H1 (cell line): ENCODE results near the gene SCN3B. TPM values are rescaled to one million over a fixed set of nuclear protein-coding genes. Genes with fewer than 3 reads are reported as not detected.

Experiments used
- CTCF ChIA-PET: fragments of 300-600 bp; sonication (Branson Sonifier 250); formaldehyde crosslinking; loops from one replicate; lab custom pipeline; 2021; ENCODE audit not compliant: partially characterized antibody; lab: Charles Lee
- POLR2A ChIA-PET: fragments of 300-600 bp; sonication (Branson Sonifier 250); formaldehyde crosslinking; loops from one replicate; lab custom pipeline; 2021; ENCODE audit warnings: inconsistent platforms; ENCODE audit not compliant: partially characterized antibody; lab: Charles Lee
- DNase-seq, 2 experiments: peaks; one replicate each; pipeline versions ENCODE4 v3.0.0 to v3.0.0-alpha.2; 2010 to 2022; ENCODE audit warnings: low spot score in 2 of 2, low read depth in 1 of 2, mixed read lengths in 1 of 2
- FAIRE-seq: peaks from 2 replicates; lab custom pipeline; 2011; peaks lifted over from hg19 to GRCh38; lab: Jason Lieb, UNC
- H2AFZ ChIP-seq: 2 replicates; pipeline ENCODE4 v1.8.1; 2012; ENCODE audit warnings: low read length, inconsistent platforms
- H2AK5ac ChIP-seq: 2 replicates; pipeline ENCODE4 v1.6.1; 2013; ENCODE audit warnings: low read depth, low read length
- H2BK120ac ChIP-seq: replicated peaks from 2 replicates; pipeline ENCODE3; 2013; ENCODE audit warnings: low read depth, low read length, inconsistent platforms
- H2BK12ac ChIP-seq: 2 replicates; pipeline ENCODE4 v1.6.1; 2013; ENCODE audit warnings: low read depth, low read length
- H2BK15ac ChIP-seq: 2 replicates; pipeline ENCODE4 v1.6.1; 2013; ENCODE audit warnings: low read length
- H2BK20ac ChIP-seq: 2 replicates; pipeline ENCODE4 v1.6.1; 2013; ENCODE audit warnings: low read length
- H2BK5ac ChIP-seq: 2 replicates; pipeline ENCODE4 v1.6.1; 2013; ENCODE audit warnings: low read depth, low read length
- H3K14ac ChIP-seq: 2 replicates; pipeline ENCODE4 v1.6.1; 2013; ENCODE audit warnings: inconsistent platforms; ENCODE audit not compliant: insufficient read length
- H3K18ac ChIP-seq: 2 replicates; pipeline ENCODE4 v1.6.1; 2013; ENCODE audit warnings: low read length; ENCODE audit errors: extremely low read depth
- H3K23ac ChIP-seq: 2 replicates; pipeline ENCODE4 v1.6.1; 2013; ENCODE audit warnings: inconsistent platforms; ENCODE audit not compliant: insufficient read length
- H3K23me2 ChIP-seq: 2 replicates; pipeline ENCODE4 v1.6.1; 2013; ENCODE audit warnings: low read depth, low read length
- H3K27ac ChIP-seq: 2 replicates; pipeline ENCODE4 v1.6.1; 2011; ENCODE audit warnings: low read depth, low read length, inconsistent platforms
- H3K27me3 ChIP-seq, 4 experiments: replicated peaks in 1 of 4; 1 replicate in 1 of 4; 2 replicates in 3 of 4; pipeline versions ENCODE4 v1.6.1 to v1.8.1; 2011 to 2013; ENCODE audit warnings: low read length in 3 of 4, mild to moderate bottlenecking in 3 of 4, inconsistent platforms in 2 of 4, mixed read lengths in 2 of 4, moderate library complexity in 1 of 4; ENCODE audit not compliant: control insufficient read depth in 3 of 4, insufficient read depth in 3 of 4; ENCODE audit errors: extremely low read depth in 1 of 4
- H3K36me3 ChIP-seq, 4 experiments: 2 replicates each; pipeline versions ENCODE4 v1.6.1 to v1.8.1; 2011 to 2013; ENCODE audit warnings: mild to moderate bottlenecking in 4 of 4, low read length in 3 of 4, moderate library complexity in 2 of 4, control low read depth in 1 of 4, inconsistent platforms in 1 of 4; ENCODE audit not compliant: insufficient read depth in 4 of 4, control insufficient read depth in 2 of 4
- H3K4ac ChIP-seq: replicated peaks from 2 replicates; pipeline ENCODE3; 2013; ENCODE audit warnings: low read length, low read depth, mixed read lengths, inconsistent platforms; ENCODE audit not compliant: insufficient read length
- H3K4me1 ChIP-seq, 4 experiments: replicated peaks in 1 of 4; 1 replicate in 1 of 4; 2 replicates in 3 of 4; pipeline versions ENCODE4 v1.6.1 to v1.8.1; 2011 to 2013; ENCODE audit warnings: low read length in 3 of 4, inconsistent platforms in 2 of 4, mixed read lengths in 1 of 4; ENCODE audit not compliant: insufficient read depth in 4 of 4, control insufficient read depth in 3 of 4
- H3K4me2 ChIP-seq, 2 experiments: 2 replicates each; pipeline versions ENCODE4 v1.6.1 to v1.8.1; 2011 to 2013; ENCODE audit warnings: low read depth in 2 of 2, low read length in 2 of 2, control low read depth in 1 of 2, inconsistent platforms in 1 of 2, mild to moderate bottlenecking in 1 of 2; ENCODE audit not compliant: insufficient read depth in 1 of 2
- H3K4me3 ChIP-seq, 4 experiments: fragments of 200-600, 300-600 bp in 1 of 4; sonication (generic), shearing (Covaris generic), sonication (Bioruptor Twin) in 1 of 4; 2 replicates each; pipeline versions ENCODE4 v1.5.1 to v1.8.1; 2011 to 2016; ENCODE audit warnings: low read length in 4 of 4, low read depth in 3 of 4, control low read depth in 2 of 4, inconsistent platforms in 2 of 4, mild to moderate bottlenecking in 2 of 4, mixed read lengths in 1 of 4, moderate library complexity in 1 of 4; ENCODE audit not compliant: insufficient read depth in 2 of 4; ENCODE audit errors: extremely low read depth in 1 of 4
- H3K56ac ChIP-seq: replicated peaks from 2 replicates; pipeline ENCODE3; 2013; ENCODE audit warnings: low read depth, mild to moderate bottlenecking, mixed read lengths, low read length, inconsistent platforms; ENCODE audit not compliant: insufficient read length
- H3K79me1 ChIP-seq: 2 replicates; pipeline ENCODE4 v1.6.1; 2013; ENCODE audit warnings: low read depth, low read length, control low read depth
- H3K79me2 ChIP-seq, 2 experiments: 2 replicates each; pipeline versions ENCODE4 v1.6.1 to v1.8.1; 2012 to 2013; ENCODE audit warnings: low read length in 2 of 2, mild to moderate bottlenecking in 2 of 2, inconsistent platforms in 1 of 2; ENCODE audit not compliant: insufficient read depth in 2 of 2, control insufficient read depth in 1 of 2
- H3K9ac ChIP-seq, 4 experiments: replicated peaks in 1 of 4; 1 replicate in 1 of 4; 2 replicates in 3 of 4; pipeline versions ENCODE4 v1.6.1 to v1.8.1; 2011 to 2013; ENCODE audit warnings: low read depth in 3 of 4, low read length in 3 of 4, control low read depth in 2 of 4, mild to moderate bottlenecking in 2 of 4, moderate library complexity in 2 of 4, inconsistent platforms in 1 of 4; ENCODE audit errors: extremely low read depth in 1 of 4
- H3K9me3 ChIP-seq, 2 experiments: 2 replicates each; pipeline versions ENCODE4 v1.6.1 to v1.8.1; 2012 to 2013; ENCODE audit warnings: mild to moderate bottlenecking in 2 of 2, moderate library complexity in 2 of 2, control low read depth in 1 of 2, inconsistent platforms in 1 of 2, low read depth in 1 of 2, low read length in 1 of 2, mixed read lengths in 1 of 2; ENCODE audit not compliant: insufficient read depth in 2 of 2
- H4K20me1 ChIP-seq, 2 experiments: replicated peaks in 1 of 2; 2 replicates each; pipeline versions ENCODE3 to v1.8.1; 2011 to 2013; ENCODE audit warnings: inconsistent platforms in 2 of 2, low read length in 2 of 2, mild to moderate bottlenecking in 1 of 2; ENCODE audit not compliant: insufficient read depth in 2 of 2, control insufficient read depth in 1 of 2
- H4K5ac ChIP-seq: 2 replicates; pipeline ENCODE4 v1.6.1; 2013; ENCODE audit warnings: low read length, low read depth, mixed read lengths, inconsistent platforms; ENCODE audit not compliant: insufficient read length
- H4K8ac ChIP-seq: 2 replicates; pipeline ENCODE4 v1.8.0; 2013; ENCODE audit warnings: mild to moderate bottlenecking, moderate library complexity, low read length, inconsistent platforms; ENCODE audit not compliant: insufficient read depth; ENCODE audit errors: extremely low read depth
- H4K91ac ChIP-seq: replicated peaks from 2 replicates; pipeline ENCODE3; 2013; ENCODE audit warnings: low read length, mixed read lengths, inconsistent platforms; ENCODE audit not compliant: insufficient read length
- BACH1 ChIP-seq: IDR thresholded peaks from 2 replicates; pipeline ENCODE4 v1.6.1; 2012; ENCODE audit warnings: low read length, improper control_type of control experiment
- CBX8 ChIP-seq: fragments of 300-800, 300-1000 bp; sonication (generic); IDR thresholded peaks from 2 replicates; pipeline ENCODE4 v1.7.1; 2016; ENCODE audit warnings: low read depth, low read length, borderline replicate concordance
- CEBPB ChIP-seq: IDR thresholded peaks from 2 replicates; pipeline ENCODE4 v1.6.1; 2012; ENCODE audit warnings: low read depth, low read length
- CTBP2 ChIP-seq: IDR thresholded peaks from 2 replicates; pipeline ENCODE4 v1.7.0; 2011; ENCODE audit warnings: borderline replicate concordance, mild to moderate bottlenecking, moderate library complexity, mixed read lengths, low read length; ENCODE audit not compliant: insufficient read depth, insufficient read length
- EGR1 ChIP-seq: IDR thresholded peaks from 2 replicates; pipeline ENCODE4 v1.6.1; 2011; ENCODE audit warnings: low read depth, low read length, borderline replicate concordance
- EP300 ChIP-seq, 2 experiments: IDR thresholded peaks; 1 replicate in 1 of 2; 2 replicates in 1 of 2; pipeline ENCODE4 v1.6.1; 2011 to 2012; ENCODE audit warnings: low read depth in 2 of 2, low read length in 2 of 2, mild to moderate bottlenecking in 2 of 2, borderline replicate concordance in 1 of 2, inconsistent platforms in 1 of 2, moderate library complexity in 1 of 2
- FOSL1 ChIP-seq: IDR thresholded peaks from 2 replicates; pipeline ENCODE4 v1.6.1; 2011; ENCODE audit warnings: mild to moderate bottlenecking, low read depth, low read length, moderate library complexity; ENCODE audit not compliant: insufficient read depth
- NRF1 ChIP-seq: IDR thresholded peaks from 2 replicates; pipeline ENCODE4 v1.6.1; 2011; ENCODE audit warnings: mild to moderate bottlenecking, low read depth, low read length, improper control_type of control experiment
- SAP30 ChIP-seq: fragments of 300-600 bp; sonication (generic); IDR thresholded peaks from 2 replicates; pipeline ENCODE4 v1.7.1; 2012; ENCODE audit warnings: low read length, moderate library complexity, mild to moderate bottlenecking, inconsistent platforms; ENCODE audit not compliant: insufficient read depth, insufficient replicate concordance
- YY1 ChIP-seq: IDR thresholded peaks from 2 replicates; pipeline ENCODE4 v1.6.1; 2011; ENCODE audit warnings: low read depth, mild to moderate bottlenecking, low read length
- WGBS, 2 experiments: shearing (Covaris generic) in 1 of 2; methylation state at CpG; one replicate each; pipeline versions ENCODE4 v1.1.6 to v1.1.7; 2013 to 2015; ENCODE audit warnings: low lambda C conversion rate in 2 of 2, mixed read lengths in 2 of 2, inconsistent platforms in 1 of 2, low coverage in 1 of 2, missing lambda C conversion rate in 1 of 2; ENCODE audit not compliant: insufficient replicate concordance in 2 of 2, insufficient coverage in 1 of 2, insufficient read length in 1 of 2; ENCODE audit errors: extremely low coverage in 1 of 2, missing lambda C conversion rate in 1 of 2; 5-methylcytosine and 5-hydroxymethylcytosine counted together
- polyA plus RNA-seq, 7 experiments: library from polyadenylated mRNA; depleted of rRNA in 3 of 7; stranded (reverse) in 5 of 7; unstranded in 2 of 7; fragments of >200 nt in 5 of 7; fragments of 200-250 nt in 2 of 7; gene quantifications; 1 replicate in 5 of 7; 2 replicates in 1 of 7; 4 replicates in 1 of 7; pipeline versions ENCODE4 v1.2.1 to v1.2.3, GENCODE V29; 2011 to 2013; ENCODE audit warnings: missing spikeins in 2 of 7, mixed read lengths in 2 of 7
- total RNA-seq: library from RNA; stranded (reverse); fragmentation: NEBNext Ultra II Directional; extraction: Animal tissue kit (Norgen Biotek cat#: 25700); gene quantifications from 2 replicates; pipeline ENCODE4 v1.2.1, GENCODE V29; 2021
- TF ChIP-seq, protein P1 (sequence below): IDR thresholded peaks from 2 replicates; pipeline ENCODE4 v1.6.1; 2011; ENCODE audit warnings: low read length, improper control_type of control experiment
- TF ChIP-seq, protein P2 (sequence below): IDR thresholded peaks from 2 replicates; pipeline ENCODE4 v1.6.1; 2011; ENCODE audit warnings: low read depth, mild to moderate bottlenecking, low read length; ENCODE audit not compliant: insufficient read depth

Gene SCN3B
- total and polyA plus RNA-seq, 2 of the 8 experiments (the other 6 are each of a cell fraction or from before 2014, with no cell fraction given), result 0.67 to 1.1 TPM

DNA sequence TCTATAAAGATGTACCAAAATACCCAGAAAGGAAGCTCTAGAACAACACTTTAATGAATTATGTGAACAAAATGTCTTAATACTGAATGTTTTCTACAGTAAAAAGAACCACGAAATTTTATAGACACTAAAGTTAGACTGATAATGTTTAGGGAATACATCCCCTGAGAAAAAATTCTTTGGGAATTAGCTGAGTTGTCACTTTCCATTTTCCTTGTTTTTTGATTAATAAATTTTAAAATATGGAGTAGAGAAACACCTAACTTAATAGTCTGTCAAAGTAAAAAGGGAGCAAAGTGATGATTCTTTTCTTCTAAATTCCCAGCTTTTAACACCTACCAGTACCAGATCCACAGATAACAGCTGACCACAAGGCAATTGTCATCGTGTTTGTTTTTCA is 23.1 kb upstream of the SCN3B start:
- no peak overlapping the region for H2BK5ac ChIP-seq
- no peak overlapping the region for H3K4me3 ChIP-seq
- no peaks in the 10 kb centered on the region for H3K9me3 ChIP-seq
- no peak overlapping the region for H3K23ac ChIP-seq
- H3K4me1 ChIP-seq, result no peaks in the 10 kb centered on the region
- H3K18ac ChIP-seq, result no peak overlapping the region
- no peak overlapping the region for H2BK15ac ChIP-seq
- H2BK120ac ChIP-seq, result no peak overlapping the region
- H3K4ac ChIP-seq, result no peak overlapping the region
- no peak overlapping the region for H3K56ac ChIP-seq
- CTCF ChIA-PET, result interaction anchor here (1.0 to 1.6 kb wide), 3 partner anchors 17 to 40 kb away, joined by 3 to 6 read pairs (median 4); no protein-coding TSS in a partner anchor
- H3K27me3 ChIP-seq, result no peaks in the 10 kb centered on the region
- DNase-seq (no peak), FAIRE-seq (no peak)
- no peaks in the 10 kb centered on the region for H4K20me1 ChIP-seq
- no peak overlapping the region for H3K9ac ChIP-seq
- H2BK20ac ChIP-seq, result no peak overlapping the region
- H4K5ac ChIP-seq, result no peak overlapping the region
- no peak overlapping the region for H4K8ac ChIP-seq
- no peak overlapping the region for H2BK12ac ChIP-seq
- no peak overlapping the region for H2AFZ ChIP-seq
- H3K4me2 ChIP-seq, result no peak overlapping the region
- H3K27ac ChIP-seq, result no peak overlapping the region
- POLR2A ChIA-PET, result interaction anchor here (0.7 to 0.8 kb wide), 2 partner anchors 15 to 152 kb away, joined by 3 read pairs; no protein-coding TSS in a partner anchor
- H3K14ac ChIP-seq, result no peak overlapping the region
- WGBS, 2 experiments, result 94% methylated on average over 2 of the region's 2 CpGs; no CpG with 5 or more reads in 1 of the 2 experiments
- no peak overlapping the region for H4K91ac ChIP-seq
- H3K36me3 ChIP-seq, result no peaks in the 10 kb centered on the region
- no peak overlapping the region for H2AK5ac ChIP-seq
- H3K79me2 ChIP-seq, result no peaks in the 10 kb centered on the region
- H3K23me2 ChIP-seq, result no peaks in the 10 kb centered on the region
- H3K79me1 ChIP-seq, result no peaks in the 10 kb centered on the region
- no peak for TF ChIP-seq EP300 (IDR thresholded peaks at IDR 0.05; ENCODE audit: borderline replicate concordance in 1 of 2, low read depth in 2 of 2, low read length in 2 of 2)
- TF ChIP-seq CEBPB, result no peak
- no peak for TF ChIP-seq EGR1
- no peak for TF ChIP-seq NRF1
- TF ChIP-seq, protein P1, sequence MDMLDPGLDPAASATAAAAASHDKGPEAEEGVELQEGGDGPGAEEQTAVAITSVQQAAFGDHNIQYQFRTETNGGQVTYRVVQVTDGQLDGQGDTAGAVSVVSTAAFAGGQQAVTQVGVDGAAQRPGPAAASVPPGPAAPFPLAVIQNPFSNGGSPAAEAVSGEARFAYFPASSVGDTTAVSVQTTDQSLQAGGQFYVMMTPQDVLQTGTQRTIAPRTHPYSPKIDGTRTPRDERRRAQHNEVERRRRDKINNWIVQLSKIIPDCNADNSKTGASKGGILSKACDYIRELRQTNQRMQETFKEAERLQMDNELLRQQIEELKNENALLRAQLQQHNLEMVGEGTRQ, result no peak
- no peak for TF ChIP-seq BACH1
- no peak for TF ChIP-seq SAP30
- TF ChIP-seq CTBP2, result no peak
- TF ChIP-seq YY1, result no peak
- no peak for TF ChIP-seq FOSL1
- TF ChIP-seq CBX8, result no peak
- TF ChIP-seq, protein P2, sequence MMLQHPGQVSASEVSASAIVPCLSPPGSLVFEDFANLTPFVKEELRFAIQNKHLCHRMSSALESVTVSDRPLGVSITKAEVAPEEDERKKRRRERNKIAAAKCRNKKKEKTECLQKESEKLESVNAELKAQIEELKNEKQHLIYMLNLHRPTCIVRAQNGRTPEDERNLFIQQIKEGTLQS, result no peak
